Adipocyte (in vitro differentiated cells): Measurements from ENCODE around the gene NR1D1.

Experiments
- DNase-seq: peaks from one replicate; pipeline ENCODE4 v3.0.0-alpha.2; 2015; ENCODE audit warnings: low read depth
- H3K27me3 ChIP-seq: replicated peaks from 2 replicates; pipeline ENCODE4 v1.7.0; 2013; ENCODE audit warnings: mild to moderate bottlenecking, low read length, moderate library complexity; ENCODE audit not compliant: control insufficient read depth, insufficient read depth
- H3K36me3 ChIP-seq: 2 replicates; pipeline ENCODE4 v1.7.0; 2013; ENCODE audit warnings: low read length, mild to moderate bottlenecking, moderate library complexity; ENCODE audit not compliant: control insufficient read depth, insufficient read depth, severe bottlenecking
- H3K4me1 ChIP-seq: 2 replicates; pipeline ENCODE4 v1.7.0; 2013; ENCODE audit warnings: mild to moderate bottlenecking, low read length, moderate library complexity; ENCODE audit not compliant: control insufficient read depth, insufficient read depth
- H3K4me3 ChIP-seq: 2 replicates; pipeline ENCODE4 v1.7.0; 2013; ENCODE audit warnings: mild to moderate bottlenecking, low read length, moderate library complexity
- H3K9ac ChIP-seq: 2 replicates; pipeline ENCODE4 v1.7.0; 2013; ENCODE audit warnings: mild to moderate bottlenecking, low read length, moderate library complexity
- H3K9me3 ChIP-seq: 2 replicates; pipeline ENCODE4 v1.7.0; 2013; ENCODE audit warnings: mild to moderate bottlenecking, low read length, moderate library complexity; ENCODE audit not compliant: control insufficient read depth

NR1D1 gene

GRCh38 chr17:40100669-40101366, 429 bp upstream of the NR1D1 start:
- Histone ChIP-seq H3K9me3 (no peaks in the 10 kb centered on the region), H3K4me1 (peaks cover 60% of the 10 kb centered on the region), H3K4me3 (peak overlapping the region; percentile 99), H3K36me3 (peaks cover 16% of the 10 kb centered on the region), H3K9ac (peak overlapping the region; percentile 99), H3K27me3 (no peaks in the 10 kb centered on the region)
- peak; percentile 100 for DNase-seq

DNA sequence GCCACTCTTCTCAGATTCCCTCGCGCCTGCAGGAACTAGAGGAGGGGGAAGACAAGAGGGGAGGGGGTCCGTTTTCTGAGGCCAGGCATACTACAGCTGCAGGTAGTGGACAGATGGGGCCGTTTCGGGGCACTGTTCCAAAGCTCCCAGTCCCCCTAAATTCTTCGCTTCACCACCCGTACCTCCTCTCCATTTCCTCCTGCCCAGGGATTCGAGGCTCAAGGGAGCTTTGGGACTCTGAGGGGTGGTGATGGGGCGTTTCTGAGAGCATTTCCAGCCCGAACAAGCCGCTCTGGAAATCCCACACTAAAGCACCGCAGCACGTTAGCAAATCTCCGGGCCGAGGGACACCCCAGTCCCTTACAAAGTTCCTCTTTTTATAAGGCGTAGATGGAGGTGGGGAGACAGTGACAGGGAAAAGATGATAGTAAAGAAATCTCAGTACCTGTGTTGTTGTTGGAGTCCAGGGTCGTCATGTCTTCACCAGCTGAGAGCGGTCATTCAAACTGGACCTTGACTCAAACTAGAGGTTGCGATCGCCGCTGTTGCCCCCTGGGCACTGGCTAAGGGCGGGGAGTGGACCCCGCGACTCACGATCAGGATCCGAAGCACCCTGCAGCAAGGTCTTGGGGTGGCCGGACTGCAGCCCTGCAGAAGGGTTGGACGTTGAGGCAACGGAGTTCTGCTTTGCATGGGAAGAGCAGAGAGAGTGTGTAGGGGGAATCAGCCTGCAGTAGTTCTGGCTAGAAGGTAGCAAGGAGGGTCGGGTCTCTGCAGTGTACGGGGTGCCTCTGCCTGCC, 570 bp downstream of the NR1D1 start:
- peaks cover 25% of the 10 kb centered on the region for H3K36me3 ChIP-seq
- H3K27me3 ChIP-seq: no peaks in the 10 kb centered on the region
- no peaks in the 10 kb centered on the region for H3K9me3 ChIP-seq
- H3K4me1 ChIP-seq: peaks cover 56% of the 10 kb centered on the region
- DNase-seq: peak; percentile 21
- H3K4me3 ChIP-seq: peak overlapping the region; percentile 99
- peak overlapping the region; percentile 99 for H3K9ac ChIP-seq

GRCh38 chr17:40098846-40099618, 1.4 kb downstream of the NR1D1 start:
- Histone ChIP-seq H3K9me3 (no peaks in the 10 kb centered on the region), H3K27me3 (no peaks in the 10 kb centered on the region), H3K4me1 (peaks cover 51% of the 10 kb centered on the region), H3K36me3 (peaks cover 33% of the 10 kb centered on the region), H3K4me3 (peak overlapping the region; percentile 99), H3K9ac (peak overlapping the region; percentile 99)
- DNase-seq: peak; percentile 99

- peaks cover 55% of the 10 kb centered on the region for H3K4me1 ChIP-seq
- peaks cover 41% of the 10 kb centered on the region for H3K36me3 ChIP-seq
- peak overlapping the region; percentile 85 for H3K4me3 ChIP-seq
- no peaks in the 10 kb centered on the region for H3K9me3 ChIP-seq
- H3K27me3 ChIP-seq: no peaks in the 10 kb centered on the region
- DNase-seq: peak; percentile 40
- peak overlapping the region; percentile 92 for H3K9ac ChIP-seq
Measured at GRCh38 chr17:40097931-40098845, 2.2 kb downstream of the NR1D1 start.

- Histone ChIP-seq H3K9ac (peak overlapping the region; percentile 92), H3K4me3 (peak overlapping the region; percentile 85), H3K9me3 (no peaks in the 10 kb centered on the region), H3K4me1 (peaks cover 54% of the 10 kb centered on the region), H3K27me3 (no peaks in the 10 kb centered on the region), H3K36me3 (peaks cover 48% of the 10 kb centered on the region)
- DNase-seq: no peak
Measured at GRCh38 chr17:40097087-40097486, 3.3 kb downstream of the NR1D1 start.

GRCh38 chr17:40095944-40096791, 4.2 kb downstream of the NR1D1 start:
- Histone ChIP-seq H3K9me3 (no peaks in the 10 kb centered on the region), H3K4me3 (peak overlapping the region; percentile 85), H3K4me1 (peaks cover 46% of the 10 kb centered on the region), H3K9ac (peak overlapping the region; percentile 92), H3K36me3 (peaks cover 48% of the 10 kb centered on the region), H3K27me3 (no peaks in the 10 kb centered on the region)
- DNase-seq: no peak

DNA sequence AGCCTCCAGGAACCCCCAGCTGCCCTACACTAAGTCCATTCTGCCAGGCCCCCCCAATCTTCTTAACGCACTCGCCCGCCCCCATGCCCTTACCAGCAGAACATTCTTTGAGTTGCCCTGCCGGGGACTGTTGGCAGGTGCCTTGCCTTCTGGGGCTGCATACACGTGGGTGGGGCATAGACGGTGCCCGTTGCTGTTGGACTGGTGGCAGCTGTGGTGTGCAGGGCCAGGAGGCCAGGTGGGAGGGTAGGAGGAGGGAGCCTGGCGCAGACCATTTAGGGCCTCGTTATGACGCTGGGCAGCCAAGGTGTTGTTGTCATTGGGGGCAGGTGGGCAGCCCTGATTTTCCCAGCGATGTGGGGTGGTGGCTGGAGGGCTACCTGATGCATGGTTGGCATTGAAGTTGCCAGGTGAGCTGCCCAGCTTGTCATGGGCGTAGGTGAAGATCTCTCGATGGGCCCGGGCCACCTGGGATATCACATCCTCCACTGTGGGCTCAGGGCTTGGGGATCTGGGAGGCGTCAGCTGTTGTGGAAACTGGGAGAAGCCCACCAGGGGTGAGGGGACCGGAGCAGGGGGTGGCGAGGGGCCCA, 4.9 kb downstream of the NR1D1 start:
- H3K27me3 ChIP-seq: no peaks in the 10 kb centered on the region
- H3K36me3 ChIP-seq: peaks cover 49% of the 10 kb centered on the region
- no peak for DNase-seq

GRCh38 chr17:40094874-40095273, 5.5 kb downstream of the NR1D1 start:
- H3K4me3 ChIP-seq: no peak overlapping the region
- H3K9ac ChIP-seq: no peak overlapping the region
- DNase-seq: no peak
- peaks cover 52% of the 10 kb centered on the region for H3K36me3 ChIP-seq
- H3K9me3 ChIP-seq: no peaks in the 10 kb centered on the region
- peaks cover 42% of the 10 kb centered on the region for H3K4me1 ChIP-seq
- no peaks in the 10 kb centered on the region for H3K27me3 ChIP-seq

More for the DNA sequence above, 4.9 kb downstream of the NR1D1 start:
- no peaks in the 10 kb centered on the region for H3K9me3 ChIP-seq
- no peak overlapping the region for H3K4me3 ChIP-seq
- peaks cover 42% of the 10 kb centered on the region for H3K4me1 ChIP-seq
- no peak overlapping the region for H3K9ac ChIP-seq

GRCh38 chr17:40093580-40094201, 6.7 kb downstream of the NR1D1 start:
- H3K36me3 ChIP-seq: peaks cover 61% of the 10 kb centered on the region
- H3K9me3 ChIP-seq: no peaks in the 10 kb centered on the region
- no peaks in the 10 kb centered on the region for H3K27me3 ChIP-seq
- H3K9ac ChIP-seq: peak overlapping the region; percentile 65
- H3K4me1 ChIP-seq: peaks cover 41% of the 10 kb centered on the region
- no peak for DNase-seq
- H3K4me3 ChIP-seq: no peak overlapping the region
